Cerebellar cortex (tissue), 1 donor: ENCODE data around the gene PRDM7.
"Not testable (repeated sequence)": the region's sequence is repeated elsewhere in the genome, so short reads cannot be mapped to it uniquely, and the experiment has no call there.

Source experiments
- DNase-seq: peaks from one replicate; pipeline ENCODE4 v3.0.0-alpha.2; 2015; ENCODE audit warnings: low spot score

The PRDM7 gene

GRCh38 chr16:90072442-90073105, 4.6 kb downstream of the PRDM7 start:
- DNase-seq: no peak

GRCh38 chr16:90070440-90070839, 6.7 kb downstream of the PRDM7 start:
- DNase-seq: no peak

- no peak for DNase-seq
Measured at GRCh38 chr16:90061437-90061836, 15.7 kb downstream of the PRDM7 start.

GRCh38 chr16:90057738-90058173, 19.4 kb downstream of the PRDM7 start:
- DNase-seq: no peak

- not testable (repeated sequence) for DNase-seq
Measured at GRCh38 chr16:90056521-90056920, 20.6 kb downstream of the PRDM7 start.

GRCh38 chr16:90055371-90055770, 21.8 kb downstream of the PRDM7 start:
- no peak for DNase-seq

- DNase-seq: no peak
Measured at GRCh38 chr16:90054554-90054953, 22.6 kb downstream of the PRDM7 start.

- DNase-seq: no peak
Measured at GRCh38 chr16:90053902-90054500, 23.1 kb downstream of the PRDM7 start.

- no peak for DNase-seq
Measured at GRCh38 chr16:90050969-90051368, 26.2 kb downstream of the PRDM7 start.

GRCh38 chr16:90048737-90049330, 28.3 kb downstream of the PRDM7 start:
- DNase-seq: no peak

GRCh38 chr16:90048347-90048722, 28.8 kb downstream of the PRDM7 start:
- no peak for DNase-seq

- DNase-seq: no peak
Measured at GRCh38 chr16:90047714-90048346, 29.3 kb downstream of the PRDM7 start.

GRCh38 chr16:90046971-90047713, 30.0 kb downstream of the PRDM7 start:
- DNase-seq: peak; percentile 62

- no peak for DNase-seq
Measured at GRCh38 chr16:90046122-90046970, 30.8 kb downstream of the PRDM7 start.

GRCh38 chr16:90044111-90044551, 33.0 kb downstream of the PRDM7 start:
- no peak for DNase-seq

- no peak for DNase-seq
Measured at GRCh38 chr16:90043526-90043925, 33.6 kb downstream of the PRDM7 start.

- DNase-seq: no peak
Measured at GRCh38 chr16:90042946-90043514, 34.1 kb downstream of the PRDM7 start.

GRCh38 chr16:90041896-90042473, 35.1 kb downstream of the PRDM7 start:
- DNase-seq: no peak

- DNase-seq: no peak
Measured at GRCh38 chr16:90040152-90041023, 36.7 kb downstream of the PRDM7 start.

- DNase-seq: peak; percentile 52
Measured at GRCh38 chr16:90037276-90037675, 39.9 kb downstream of the PRDM7 start.
